Panc1 (cell line): ENCODE results near the gene WNT3.

Experiments used
- TCF7L2 ChIP-seq: IDR thresholded peaks from 2 replicates; pipeline ENCODE4 v1.6.1; 2011; ENCODE audit warnings: mild to moderate bottlenecking, low read depth, low read length, inconsistent platforms
- TF ChIP-seq, protein P1 (sequence below): fragments of 450-650 bp; IDR thresholded peaks from 2 replicates; pipeline ENCODE4 v1.5.1; 2017; ENCODE audit warnings: mild to moderate bottlenecking

DNA sequence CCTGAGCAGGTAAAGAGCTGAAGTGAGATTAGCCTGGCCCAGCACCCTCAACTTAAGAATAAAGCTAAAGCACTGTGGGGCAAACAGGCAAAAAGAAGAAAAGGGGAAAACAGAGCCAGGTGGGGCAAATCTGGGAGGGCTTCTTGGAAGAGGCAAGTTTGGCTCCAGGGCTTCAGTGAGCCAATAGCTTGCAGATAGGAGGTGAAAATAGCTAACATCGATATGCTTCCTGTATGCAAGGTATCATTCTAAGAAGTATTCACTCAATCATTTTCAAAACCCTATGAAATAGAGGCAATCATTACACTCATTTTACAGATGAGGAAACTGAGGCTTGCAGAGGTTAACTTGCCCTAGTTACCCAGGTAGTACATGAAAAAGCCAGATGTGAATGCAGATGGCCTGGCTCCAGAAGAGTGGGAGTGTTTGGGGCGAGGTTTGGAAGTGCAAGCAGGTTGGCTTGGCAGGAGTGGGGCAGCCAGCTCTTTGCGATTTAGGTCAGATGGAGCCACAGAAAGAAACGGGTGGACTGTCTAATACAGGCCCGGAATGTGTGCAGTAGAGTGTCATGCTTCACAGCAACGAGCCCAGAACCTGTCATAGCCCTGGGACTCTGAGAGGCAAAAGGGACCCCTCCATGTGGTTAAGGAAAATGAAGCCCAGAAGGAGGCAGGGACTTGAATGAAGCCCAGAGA is 5.7 kb downstream of the WNT3 start:
- TF ChIP-seq, protein P1, sequence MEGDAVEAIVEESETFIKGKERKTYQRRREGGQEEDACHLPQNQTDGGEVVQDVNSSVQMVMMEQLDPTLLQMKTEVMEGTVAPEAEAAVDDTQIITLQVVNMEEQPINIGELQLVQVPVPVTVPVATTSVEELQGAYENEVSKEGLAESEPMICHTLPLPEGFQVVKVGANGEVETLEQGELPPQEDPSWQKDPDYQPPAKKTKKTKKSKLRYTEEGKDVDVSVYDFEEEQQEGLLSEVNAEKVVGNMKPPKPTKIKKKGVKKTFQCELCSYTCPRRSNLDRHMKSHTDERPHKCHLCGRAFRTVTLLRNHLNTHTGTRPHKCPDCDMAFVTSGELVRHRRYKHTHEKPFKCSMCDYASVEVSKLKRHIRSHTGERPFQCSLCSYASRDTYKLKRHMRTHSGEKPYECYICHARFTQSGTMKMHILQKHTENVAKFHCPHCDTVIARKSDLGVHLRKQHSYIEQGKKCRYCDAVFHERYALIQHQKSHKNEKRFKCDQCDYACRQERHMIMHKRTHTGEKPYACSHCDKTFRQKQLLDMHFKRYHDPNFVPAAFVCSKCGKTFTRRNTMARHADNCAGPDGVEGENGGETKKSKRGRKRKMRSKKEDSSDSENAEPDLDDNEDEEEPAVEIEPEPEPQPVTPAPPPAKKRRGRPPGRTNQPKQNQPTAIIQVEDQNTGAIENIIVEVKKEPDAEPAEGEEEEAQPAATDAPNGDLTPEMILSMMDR: no peak
- no peak for TF ChIP-seq TCF7L2
